Putamen (tissue), 1 donor: ENCODE measurements around the gene GHDC.
"Not testable (repeated sequence)": the region's sequence is repeated elsewhere in the genome, so short reads cannot be mapped to it uniquely, and the experiment has no call there.

Experiments used
- DNase-seq: peaks from one replicate; pipeline ENCODE4 v3.0.0-alpha.2; 2016; ENCODE audit warnings: low spot score

The GHDC gene

GRCh38 chr17:42155614-42156045 is 38.7 kb downstream of the GHDC start:
- DNase-seq: no peak

- DNase-seq: no peak
Observed at GRCh38 chr17:42153919-42154742, 40.2 kb downstream of the GHDC start.

DNA sequence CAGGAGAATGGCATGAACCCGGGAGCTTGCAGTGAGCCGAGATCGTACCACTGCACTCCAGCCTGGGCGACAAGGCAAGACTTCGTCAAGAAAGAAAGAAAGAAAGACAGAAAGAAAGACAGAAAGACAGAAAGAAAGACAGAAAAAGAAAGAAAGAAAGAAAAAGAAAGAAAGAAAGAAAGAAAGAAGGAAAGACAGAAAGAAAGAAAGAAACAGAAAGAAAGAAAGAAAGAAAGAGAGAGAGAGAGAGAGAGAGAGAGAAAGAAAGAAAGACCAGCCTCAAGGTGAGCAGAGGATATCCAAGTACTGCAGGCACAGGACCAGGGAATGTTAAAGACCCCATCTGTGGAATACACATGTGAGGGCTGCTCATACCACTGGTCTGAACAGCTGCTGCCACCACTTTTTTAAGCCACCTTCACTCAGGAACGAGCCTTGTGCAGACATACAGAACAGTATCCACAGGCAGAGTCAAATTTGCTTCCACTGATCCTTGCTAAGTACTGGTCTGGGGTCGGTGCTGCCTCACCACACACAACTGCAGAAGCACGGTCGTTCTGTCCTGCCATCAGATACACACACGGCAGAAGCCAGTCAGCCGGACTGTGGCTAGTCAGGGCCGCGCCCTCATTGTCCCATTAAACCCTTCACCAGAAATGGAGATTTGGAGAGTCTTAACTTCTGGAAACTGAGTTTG is 47.2 kb downstream of the GHDC start:
- DNase-seq: no peak

GRCh38 chr17:42143138-42143537 is 51.2 kb downstream of the GHDC start:
- not testable (repeated sequence) for DNase-seq

GRCh38 chr17:42142371-42142896 is 51.9 kb downstream of the GHDC start:
- DNase-seq: peak; percentile 87

- no peak for DNase-seq
Observed at GRCh38 chr17:42141382-42141781, 52.9 kb downstream of the GHDC start.

DNA sequence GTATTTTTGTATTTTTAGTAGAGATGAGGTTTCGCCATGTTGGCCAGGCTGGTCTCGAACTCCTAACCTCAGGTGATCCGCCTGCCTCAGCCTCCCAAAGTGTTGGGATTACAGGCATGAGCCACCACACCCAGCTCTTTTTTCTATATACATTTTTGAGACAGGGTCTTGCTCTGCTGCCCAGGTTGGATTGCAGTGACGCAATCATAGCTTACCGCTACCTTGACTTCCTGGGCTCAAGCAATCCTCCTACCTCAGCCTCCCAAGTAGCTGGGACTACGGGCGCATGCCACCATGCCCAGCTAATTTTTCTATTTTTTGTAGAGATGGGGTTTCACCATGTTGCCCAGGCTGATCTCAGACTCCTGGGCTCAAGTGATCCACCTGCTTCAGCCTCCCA is 53.6 kb downstream of the GHDC start:
- not testable (repeated sequence) for DNase-seq
